ENCODE measurements around the gene VWA5A.

The VWA5A gene

GRCh38 chr11:124078591-124078990 lies 36.7 kb upstream of the VWA5A start:
- H3K9ac ChIP-seq (ENCODE audit: low read depth, low read length) = no peak overlapping the region
- no peak overlapping the region for H3K4me3 ChIP-seq (ENCODE audit: low read depth, low read length)
- no peaks in the 10 kb centered on the region for H3K36me3 ChIP-seq (ENCODE audit: control insufficient read depth, insufficient read depth, low read length)
- H3K9me3 ChIP-seq (ENCODE audit: control insufficient read depth, insufficient read depth, low read length) = no peaks in the 10 kb centered on the region
- H3K4me1 ChIP-seq (ENCODE audit: control insufficient read depth, insufficient read depth, low read length) = no peaks in the 10 kb centered on the region
- H3K27me3 ChIP-seq (ENCODE audit: control insufficient read depth, insufficient read depth, low read length) = peaks cover 4% of the 10 kb centered on the region

DNA sequence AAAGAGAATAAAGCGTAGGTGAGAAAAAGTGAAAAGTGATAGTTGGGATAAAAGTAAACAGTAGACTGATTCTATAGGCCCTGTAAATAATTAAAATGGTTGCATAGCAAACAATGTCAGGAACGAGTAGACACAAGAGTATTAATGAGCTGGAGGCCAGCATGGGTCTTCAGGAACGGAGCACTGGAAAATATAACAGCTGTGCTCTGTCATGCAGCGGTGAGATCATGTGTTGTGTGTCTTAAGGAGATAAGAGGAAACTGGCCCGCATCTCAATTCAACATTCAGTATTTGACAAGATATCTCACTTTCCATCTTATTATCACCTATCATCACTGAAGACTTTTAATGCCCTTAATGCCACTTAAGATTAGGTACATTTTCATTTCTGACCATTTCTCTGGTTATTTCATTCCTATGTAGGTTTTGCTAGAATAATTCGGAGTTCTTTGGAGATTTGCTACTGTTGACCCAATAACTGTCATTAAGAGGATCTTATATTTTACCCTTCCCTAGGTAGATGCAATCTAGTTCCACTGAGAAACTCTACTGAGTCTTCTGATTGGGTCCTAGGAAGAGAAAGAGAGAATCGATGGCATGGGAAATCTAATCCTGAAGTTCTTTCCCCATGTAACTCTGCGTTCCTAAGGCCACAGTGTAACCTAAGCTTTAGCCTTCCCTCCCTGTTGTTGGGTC lies 35.5 kb upstream of the VWA5A start:
- no peak overlapping the region for H3K4me3 ChIP-seq (ENCODE audit: low read depth, low read length)
- H3K4me1 ChIP-seq (ENCODE audit: control insufficient read depth, insufficient read depth, low read length) = no peaks in the 10 kb centered on the region
- H3K27me3 ChIP-seq (ENCODE audit: control insufficient read depth, insufficient read depth, low read length) = peaks cover 4% of the 10 kb centered on the region
- no peaks in the 10 kb centered on the region for H3K9me3 ChIP-seq (ENCODE audit: control insufficient read depth, insufficient read depth, low read length)
- no peak overlapping the region for H3K9ac ChIP-seq (ENCODE audit: low read depth, low read length)
- H3K36me3 ChIP-seq (ENCODE audit: control insufficient read depth, insufficient read depth, low read length) = no peaks in the 10 kb centered on the region

DNA sequence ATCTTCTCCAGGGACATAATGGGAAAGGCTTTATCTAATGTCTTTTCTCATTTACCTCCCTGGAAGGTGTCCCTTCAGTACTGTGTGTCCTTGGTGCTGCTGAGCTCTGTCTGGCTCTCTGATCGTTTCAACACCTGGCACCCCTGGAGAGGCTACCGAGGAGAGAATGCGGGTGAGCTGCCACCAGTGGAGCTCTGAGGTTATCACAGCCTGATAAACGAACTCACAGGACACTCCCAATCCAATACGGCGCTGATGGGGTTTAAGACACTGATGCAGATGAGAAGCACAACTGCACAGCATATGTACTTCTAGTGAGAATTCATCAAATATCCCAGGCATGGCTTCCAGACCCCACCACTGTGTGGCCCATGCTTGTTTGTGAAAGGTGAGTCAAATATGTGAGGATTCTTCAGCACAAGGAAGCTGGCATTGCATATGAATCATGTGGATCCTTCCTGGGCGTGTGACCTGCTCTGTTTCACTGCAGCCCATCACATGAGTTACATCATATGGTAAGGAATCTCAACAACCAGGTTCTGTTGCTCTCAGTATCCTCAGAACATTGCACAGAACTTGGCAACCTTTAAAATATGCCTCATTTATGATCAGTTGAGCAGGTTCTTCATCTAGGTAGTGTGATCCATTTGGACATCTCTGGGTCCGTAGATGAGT lies 34.8 kb upstream of the VWA5A start:
- Histone ChIP-seq H3K36me3 (ENCODE audit: control insufficient read depth, insufficient read depth, low read length) (no peaks in the 10 kb centered on the region), H3K4me3 (ENCODE audit: low read depth, low read length) (no peak overlapping the region), H3K27me3 (ENCODE audit: control insufficient read depth, insufficient read depth, low read length) (no peaks in the 10 kb centered on the region), H3K9ac (ENCODE audit: low read depth, low read length) (no peak overlapping the region), H3K4me1 (ENCODE audit: control insufficient read depth, insufficient read depth, low read length) (no peaks in the 10 kb centered on the region), H3K9me3 (ENCODE audit: control insufficient read depth, insufficient read depth, low read length) (no peaks in the 10 kb centered on the region)

DNA sequence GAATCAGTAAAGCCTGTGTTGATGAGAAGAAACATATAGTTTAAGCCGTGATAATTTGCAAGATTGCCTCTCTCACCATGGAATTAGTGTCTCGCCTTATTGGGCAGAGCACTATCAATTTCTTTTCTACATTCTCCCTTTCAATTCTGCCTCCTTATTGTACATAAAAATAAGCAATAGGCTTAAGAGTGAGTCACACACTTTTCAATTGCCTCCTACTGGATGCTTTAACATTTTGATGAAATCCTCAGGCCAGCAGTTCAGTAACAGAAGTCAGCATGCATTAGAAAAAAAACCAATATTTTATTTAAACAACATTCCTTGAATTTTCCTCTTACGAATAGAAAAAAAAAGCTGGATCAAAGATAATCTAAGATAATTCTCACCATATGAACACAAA lies 33.8 kb upstream of the VWA5A start:
- Histone ChIP-seq H3K27me3 (ENCODE audit: control insufficient read depth, insufficient read depth, low read length) (no peaks in the 10 kb centered on the region), H3K9ac (ENCODE audit: low read depth, low read length) (no peak overlapping the region), H3K4me3 (ENCODE audit: low read depth, low read length) (no peak overlapping the region), H3K4me1 (ENCODE audit: control insufficient read depth, insufficient read depth, low read length) (no peaks in the 10 kb centered on the region), H3K9me3 (ENCODE audit: control insufficient read depth, insufficient read depth, low read length) (no peaks in the 10 kb centered on the region), H3K36me3 (ENCODE audit: control insufficient read depth, insufficient read depth, low read length) (no peaks in the 10 kb centered on the region)

DNA sequence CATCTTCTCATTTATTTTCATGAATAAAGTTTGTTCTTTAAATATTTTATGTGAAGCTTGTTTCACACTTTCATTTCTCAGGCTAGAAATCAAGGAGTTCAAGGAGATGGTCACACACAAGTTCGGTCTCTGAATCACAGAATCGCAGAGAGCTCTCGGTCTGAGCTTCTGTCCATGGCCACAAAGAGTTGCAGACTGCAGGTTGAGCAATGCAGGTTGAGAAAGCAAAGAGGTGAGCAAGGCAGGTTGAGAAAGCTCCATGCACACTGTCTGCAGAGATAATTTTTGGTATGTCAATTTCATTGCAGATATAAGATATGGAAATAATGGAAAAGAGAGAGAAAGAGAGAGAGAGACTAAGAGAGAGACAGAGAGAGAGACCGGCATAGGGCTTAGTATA lies 32.9 kb upstream of the VWA5A start:
- Histone ChIP-seq H3K9ac (ENCODE audit: low read depth, low read length) (no peak overlapping the region), H3K9me3 (ENCODE audit: control insufficient read depth, insufficient read depth, low read length) (no peaks in the 10 kb centered on the region), H3K4me3 (ENCODE audit: low read depth, low read length) (no peak overlapping the region), H3K4me1 (ENCODE audit: control insufficient read depth, insufficient read depth, low read length) (no peaks in the 10 kb centered on the region), H3K36me3 (ENCODE audit: control insufficient read depth, insufficient read depth, low read length) (no peaks in the 10 kb centered on the region), H3K27me3 (ENCODE audit: control insufficient read depth, insufficient read depth, low read length) (no peaks in the 10 kb centered on the region)

- Histone ChIP-seq H3K9ac (ENCODE audit: low read depth, low read length) (no peak overlapping the region), H3K27me3 (ENCODE audit: control insufficient read depth, insufficient read depth, low read length) (no peaks in the 10 kb centered on the region), H3K4me3 (ENCODE audit: low read depth, low read length) (no peak overlapping the region), H3K4me1 (ENCODE audit: control insufficient read depth, insufficient read depth, low read length) (no peaks in the 10 kb centered on the region), H3K36me3 (ENCODE audit: control insufficient read depth, insufficient read depth, low read length) (no peaks in the 10 kb centered on the region), H3K9me3 (ENCODE audit: control insufficient read depth, insufficient read depth, low read length) (no peaks in the 10 kb centered on the region)
Observed at GRCh38 chr11:124085583-124085982, 29.7 kb upstream of the VWA5A start.

GRCh38 chr11:124085997-124086846 lies 29.0 kb upstream of the VWA5A start:
- Histone ChIP-seq H3K4me1 (ENCODE audit: control insufficient read depth, insufficient read depth, low read length) (no peaks in the 10 kb centered on the region), H3K27me3 (ENCODE audit: control insufficient read depth, insufficient read depth, low read length) (no peaks in the 10 kb centered on the region), H3K9ac (ENCODE audit: low read depth, low read length) (no peak overlapping the region), H3K36me3 (ENCODE audit: control insufficient read depth, insufficient read depth, low read length) (no peaks in the 10 kb centered on the region), H3K9me3 (ENCODE audit: control insufficient read depth, insufficient read depth, low read length) (no peaks in the 10 kb centered on the region), H3K4me3 (ENCODE audit: low read depth, low read length) (no peak overlapping the region)

GRCh38 chr11:124090996-124091395 lies 24.3 kb upstream of the VWA5A start:
- H3K36me3 ChIP-seq (ENCODE audit: control insufficient read depth, insufficient read depth, low read length) = no peaks in the 10 kb centered on the region
- no peaks in the 10 kb centered on the region for H3K27me3 ChIP-seq (ENCODE audit: control insufficient read depth, insufficient read depth, low read length)
- no peaks in the 10 kb centered on the region for H3K9me3 ChIP-seq (ENCODE audit: control insufficient read depth, insufficient read depth, low read length)

GRCh38 chr11:124093330-124093729 lies 21.9 kb upstream of the VWA5A start:
- H3K36me3 ChIP-seq (ENCODE audit: control insufficient read depth, insufficient read depth, low read length) = no peaks in the 10 kb centered on the region
- no peaks in the 10 kb centered on the region for H3K4me1 ChIP-seq (ENCODE audit: control insufficient read depth, insufficient read depth, low read length)
- no peaks in the 10 kb centered on the region for H3K9me3 ChIP-seq (ENCODE audit: control insufficient read depth, insufficient read depth, low read length)
- H3K9ac ChIP-seq (ENCODE audit: low read depth, low read length) = no peak overlapping the region
- H3K4me3 ChIP-seq (ENCODE audit: low read depth, low read length) = no peak overlapping the region
- no peaks in the 10 kb centered on the region for H3K27me3 ChIP-seq (ENCODE audit: control insufficient read depth, insufficient read depth, low read length)

More at GRCh38 chr11:124090996-124091395, 24.3 kb upstream of the VWA5A start:
- Histone ChIP-seq H3K4me3 (ENCODE audit: low read depth, low read length) (no peak overlapping the region), H3K4me1 (ENCODE audit: control insufficient read depth, insufficient read depth, low read length) (no peaks in the 10 kb centered on the region), H3K9ac (ENCODE audit: low read depth, low read length) (no peak overlapping the region)

DNA sequence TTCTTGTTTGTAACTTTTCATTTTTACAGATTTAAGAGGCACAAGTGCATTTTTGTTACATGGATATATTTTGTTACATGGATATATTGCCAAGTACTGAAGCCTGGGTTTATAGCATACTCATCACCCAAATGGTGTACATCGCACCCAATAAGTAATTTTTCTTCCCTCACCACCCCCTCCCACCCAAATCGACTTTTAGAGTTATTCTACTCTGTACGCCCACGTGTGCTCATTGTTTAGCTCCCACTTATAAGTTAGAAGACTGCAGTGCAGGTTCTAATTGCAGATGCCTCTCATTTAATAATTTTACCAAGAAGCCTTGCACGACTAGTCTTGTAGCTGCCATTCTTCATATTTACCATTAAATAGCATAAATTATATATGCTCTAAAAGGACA lies 20.5 kb upstream of the VWA5A start:
- Histone ChIP-seq H3K27me3 (ENCODE audit: control insufficient read depth, insufficient read depth, low read length) (no peaks in the 10 kb centered on the region), H3K9me3 (ENCODE audit: control insufficient read depth, insufficient read depth, low read length) (no peaks in the 10 kb centered on the region), H3K4me1 (ENCODE audit: control insufficient read depth, insufficient read depth, low read length) (no peaks in the 10 kb centered on the region), H3K4me3 (ENCODE audit: low read depth, low read length) (no peak overlapping the region), H3K9ac (ENCODE audit: low read depth, low read length) (no peak overlapping the region), H3K36me3 (ENCODE audit: control insufficient read depth, insufficient read depth, low read length) (no peaks in the 10 kb centered on the region)

- H3K36me3 ChIP-seq (ENCODE audit: control insufficient read depth, insufficient read depth, low read length) = no peaks in the 10 kb centered on the region
- no peak overlapping the region for H3K4me3 ChIP-seq (ENCODE audit: low read depth, low read length)
Observed at GRCh38 chr11:124096364-124096763, 18.9 kb upstream of the VWA5A start.

More at GRCh38 chr11:124096364-124096763, 18.9 kb upstream of the VWA5A start:
- H3K9me3 ChIP-seq (ENCODE audit: control insufficient read depth, insufficient read depth, low read length) = no peaks in the 10 kb centered on the region
- H3K9ac ChIP-seq (ENCODE audit: low read depth, low read length) = no peak overlapping the region
- no peaks in the 10 kb centered on the region for H3K4me1 ChIP-seq (ENCODE audit: control insufficient read depth, insufficient read depth, low read length)
- no peaks in the 10 kb centered on the region for H3K27me3 ChIP-seq (ENCODE audit: control insufficient read depth, insufficient read depth, low read length)
